GM21360 (cell line): ENCODE results near the gene CERK.

Experiments used
- ATAC-seq: cut with Tn5 transposase; IDR thresholded peaks from one replicate; pipeline ENCODE4 v1.9.1; 2021; ENCODE audit warnings: mild to moderate bottlenecking, moderate library complexity; ENCODE audit not compliant: unreplicated experiment

Gene CERK

GRCh38 chr22:46764779-46765485 is 26.9 kb upstream of the CERK start:
- no peak for ATAC-seq

- ATAC-seq: no peak
These were observed 26.2 kb upstream of the CERK start for GRCh38 chr22:46764140-46764680.

- ATAC-seq: peak; percentile 31
These were observed 25.1 kb upstream of the CERK start for GRCh38 chr22:46763051-46763705.

- peak; percentile 65 for ATAC-seq
These were observed 24.4 kb upstream of the CERK start, which contains the start of gene TBC1D22A for GRCh38 chr22:46762238-46763050. Gene TBC1D22A (plus strand): TSS chr22:46762650. CDS start chr22:46762787, 137 bp downstream.

GRCh38 chr22:46761539-46762237 is 23.6 kb upstream of the CERK start:
- ATAC-seq: no peak

- ATAC-seq: no peak
These were observed 23.0 kb upstream of the CERK start for GRCh38 chr22:46761017-46761416.

- ATAC-seq: no peak
These were observed 20.8 kb upstream of the CERK start for GRCh38 chr22:46758867-46759290.

GRCh38 chr22:46758121-46758520 is 20.1 kb upstream of the CERK start:
- no peak for ATAC-seq

- ATAC-seq: no peak
These were observed 19.1 kb upstream of the CERK start for GRCh38 chr22:46757104-46757503.

- ATAC-seq: no peak
These were observed 18.0 kb upstream of the CERK start for GRCh38 chr22:46756097-46756496.

- no peak for ATAC-seq
These were observed 17.5 kb upstream of the CERK start for GRCh38 chr22:46755525-46755924.

GRCh38 chr22:46754826-46755225 is 16.8 kb upstream of the CERK start:
- ATAC-seq: no peak

GRCh38 chr22:46754110-46754799 is 16.2 kb upstream of the CERK start:
- no peak for ATAC-seq

- no peak for ATAC-seq
These were observed 15.7 kb upstream of the CERK start for GRCh38 chr22:46753761-46754109.

- ATAC-seq: no peak
These were observed 15.3 kb upstream of the CERK start for GRCh38 chr22:46753360-46753759.

- ATAC-seq: no peak
These were observed 14.9 kb upstream of the CERK start for GRCh38 chr22:46752988-46753310.

- ATAC-seq: no peak
These were observed 14.4 kb upstream of the CERK start for GRCh38 chr22:46752286-46752987.

- ATAC-seq: no peak
These were observed 12.9 kb upstream of the CERK start for GRCh38 chr22:46750863-46751443.

GRCh38 chr22:46750530-46750800 is 12.4 kb upstream of the CERK start:
- no peak for ATAC-seq
